Stimulated activated naive B cell treated with anti-CD40 and anti-IgM and Interleukin-4, amounts not matched to agents 10 μg/mL and 1 μg/mL and 100 μg/mL, for 72 hours (primary cell): ENCODE data around the gene KRTAP5-2.
"Not testable (repeated sequence)": the region's sequence is repeated elsewhere in the genome, so short reads cannot be mapped to it uniquely, and the experiment has no call there.

Experiments
- ATAC-seq, 2 donors: fragments of 150-1000 bp; cut with Tn5 transposase; replicated peaks; 2 replicates each; pipeline ENCODE4 v1.10.0; 2021; ENCODE audit warnings: moderate library complexity in 1 of 2
- DNase-seq: peaks from one replicate; pipeline ENCODE4 v3.0.0; 2021
- H3K27ac Mint-ChIP-seq: one replicate; pipeline ENCODE4 v1.8.0; 2022; ENCODE audit warnings: mild to moderate bottlenecking, mixed read lengths
- H3K27me3 Mint-ChIP-seq, 2 donors: one replicate each; pipeline ENCODE4 v1.8.0; 2022; ENCODE audit warnings: mixed read lengths in 2 of 2
- H3K36me3 Mint-ChIP-seq, 2 donors: one replicate each; pipeline ENCODE4 v1.8.0; 2022; ENCODE audit warnings: mixed read lengths in 2 of 2, mild to moderate bottlenecking in 1 of 2
- H3K4me1 Mint-ChIP-seq, 2 donors: one replicate each; pipeline ENCODE4 v1.8.0; 2022; ENCODE audit warnings: mixed read lengths in 2 of 2, mild to moderate bottlenecking in 1 of 2
- H3K4me3 Mint-ChIP-seq, 2 donors: one replicate each; pipeline ENCODE4 v1.8.0; 2022; ENCODE audit warnings: mild to moderate bottlenecking in 2 of 2, mixed read lengths in 2 of 2, moderate library complexity in 1 of 2
- H3K9me3 Mint-ChIP-seq, 2 donors: one replicate each; pipeline ENCODE4 v1.8.0; 2022; ENCODE audit warnings: mixed read lengths in 2 of 2, mild to moderate bottlenecking in 1 of 2

KRTAP5-2 gene

GRCh38 chr11:1597994-1598380 is at the start of gene KRTAP5-2:
KRTAP5-2 (minus strand) TSS chr11:1598294; CDS start chr11:1598250, 44 bp downstream.
- H3K27me3 Mint-ChIP-seq: peaks cover 49 to 63% of the 10 kb centered on the region in 2 donors
- DNase-seq (no peak), ATAC-seq (no peak)
- H3K4me3 Mint-ChIP-seq: no peak within 1 kb of the TSS
- H3K4me1 Mint-ChIP-seq: peaks cover 0 to 5% of the 10 kb centered on the region in 2 donors
- no peaks in the 10 kb centered on the region for H3K9me3 Mint-ChIP-seq
- peaks cover 0 to 2% of the 10 kb centered on the region in 2 donors for H3K36me3 Mint-ChIP-seq
- H3K27ac Mint-ChIP-seq: no peak within 1 kb of the TSS

- not testable (repeated sequence) for DNase-seq, H3K4me3 Mint-ChIP-seq, H3K36me3 Mint-ChIP-seq, H3K4me1 Mint-ChIP-seq, ATAC-seq, H3K27ac Mint-ChIP-seq, H3K9me3 Mint-ChIP-seq
- peaks cover 17 to 30% of the 10 kb centered on the region in 2 donors for H3K27me3 Mint-ChIP-seq
Measured at GRCh38 chr11:1646540-1646939, 48.4 kb upstream of the KRTAP5-2 start.

GRCh38 chr11:1645357-1645821 is 47.3 kb upstream of the KRTAP5-2 start:
- no peaks in the 10 kb centered on the region for H3K4me1 Mint-ChIP-seq
- H3K36me3 Mint-ChIP-seq: no peaks in the 10 kb centered on the region
- H3K9me3 Mint-ChIP-seq: no peaks in the 10 kb centered on the region
- no peak overlapping the region for H3K4me3 Mint-ChIP-seq
- ATAC-seq: peak in 1 of 2 donors; percentile 34
- DNase-seq: no peak
- peaks cover 20 to 42% of the 10 kb centered on the region in 2 donors for H3K27me3 Mint-ChIP-seq
- H3K27ac Mint-ChIP-seq: no peak overlapping the region

- no peaks in the 10 kb centered on the region for H3K9me3 Mint-ChIP-seq
- H3K4me1 Mint-ChIP-seq: no peaks in the 10 kb centered on the region
- H3K36me3 Mint-ChIP-seq: no peaks in the 10 kb centered on the region
- peaks cover 26 to 48% of the 10 kb centered on the region in 2 donors for H3K27me3 Mint-ChIP-seq
- DNase-seq (no peak), ATAC-seq (no peak)
- peak overlapping the region; percentile 22 for H3K27ac Mint-ChIP-seq
- no peak overlapping the region for H3K4me3 Mint-ChIP-seq
Measured at GRCh38 chr11:1644601-1645356, 46.7 kb upstream of the KRTAP5-2 start.

GRCh38 chr11:1643146-1643690 is 45.1 kb upstream of the KRTAP5-2 start:
- Mint-ChIP-seq H3K4me1 (no peaks in the 10 kb centered on the region), H3K9me3 (no peaks in the 10 kb centered on the region)

GRCh38 chr11:1642288-1643145 is 44.4 kb upstream of the KRTAP5-2 start:
- no peaks in the 10 kb centered on the region for H3K36me3 Mint-ChIP-seq

More at GRCh38 chr11:1643146-1643690, 45.1 kb upstream of the KRTAP5-2 start:
- H3K27me3 Mint-ChIP-seq: peaks cover 32 to 59% of the 10 kb centered on the region in 2 donors
- ATAC-seq: no peak
- H3K27ac Mint-ChIP-seq: no peak overlapping the region
- no peaks in the 10 kb centered on the region for H3K36me3 Mint-ChIP-seq
- no peak for DNase-seq
- H3K4me3 Mint-ChIP-seq: no peak overlapping the region

GRCh38 chr11:1641096-1641495 is 43.0 kb upstream of the KRTAP5-2 start:
- Mint-ChIP-seq H3K9me3 (no peaks in the 10 kb centered on the region), H3K4me3 (no peak overlapping the region), H3K36me3 (no peaks in the 10 kb centered on the region), H3K27ac (no peak overlapping the region), H3K27me3 (peaks cover 32 to 60% of the 10 kb centered on the region in 2 donors), H3K4me1 (no peaks in the 10 kb centered on the region)
- ATAC-seq: no peak
- DNase-seq: no peak

More at GRCh38 chr11:1642288-1643145, 44.4 kb upstream of the KRTAP5-2 start:
- Mint-ChIP-seq H3K4me1 (no peaks in the 10 kb centered on the region), H3K4me3 (no peak overlapping the region), H3K9me3 (no peaks in the 10 kb centered on the region), H3K27me3 (peaks cover 32 to 60% of the 10 kb centered on the region in 2 donors), H3K27ac (peak overlapping the region; percentile 65)
- DNase-seq: no peak
- no peak for ATAC-seq

- DNase-seq: no peak
- ATAC-seq: no peak
- H3K4me1 Mint-ChIP-seq: no peaks in the 10 kb centered on the region
- H3K27ac Mint-ChIP-seq: no peak overlapping the region
- H3K36me3 Mint-ChIP-seq: no peaks in the 10 kb centered on the region
- peaks cover 37 to 62% of the 10 kb centered on the region in 2 donors for H3K27me3 Mint-ChIP-seq
- H3K4me3 Mint-ChIP-seq: no peak overlapping the region
- no peaks in the 10 kb centered on the region for H3K9me3 Mint-ChIP-seq
Measured at GRCh38 chr11:1640076-1640946, 42.2 kb upstream of the KRTAP5-2 start.

- Mint-ChIP-seq H3K27me3 (peaks cover 38 to 62% of the 10 kb centered on the region in 2 donors), H3K4me3 (no peak overlapping the region), H3K36me3 (no peaks in the 10 kb centered on the region), H3K27ac (no peak overlapping the region), H3K4me1 (no peaks in the 10 kb centered on the region), H3K9me3 (no peaks in the 10 kb centered on the region)
- DNase-seq (no peak), ATAC-seq (no peak)
Measured at GRCh38 chr11:1639666-1640065, 41.6 kb upstream of the KRTAP5-2 start.

GRCh38 chr11:1639102-1639620 is 41.1 kb upstream of the KRTAP5-2 start:
- H3K4me1 Mint-ChIP-seq: no peaks in the 10 kb centered on the region
- no peaks in the 10 kb centered on the region for H3K36me3 Mint-ChIP-seq
- ATAC-seq (no peak), DNase-seq (no peak)
- no peaks in the 10 kb centered on the region for H3K9me3 Mint-ChIP-seq
- peaks cover 38 to 62% of the 10 kb centered on the region in 2 donors for H3K27me3 Mint-ChIP-seq
- H3K4me3 Mint-ChIP-seq: no peak overlapping the region
- H3K27ac Mint-ChIP-seq: no peak overlapping the region

GRCh38 chr11:1638344-1638743 is 40.2 kb upstream of the KRTAP5-2 start:
- ATAC-seq (no peak), DNase-seq (no peak)
- H3K4me3 Mint-ChIP-seq: no peak overlapping the region
- H3K27me3 Mint-ChIP-seq: peaks cover 38 to 66% of the 10 kb centered on the region in 2 donors
- H3K27ac Mint-ChIP-seq: no peak overlapping the region
- no peaks in the 10 kb centered on the region for H3K4me1 Mint-ChIP-seq
- H3K9me3 Mint-ChIP-seq: no peaks in the 10 kb centered on the region
- H3K36me3 Mint-ChIP-seq: no peaks in the 10 kb centered on the region

GRCh38 chr11:1637628-1638027 is 39.5 kb upstream of the KRTAP5-2 start:
- no peak overlapping the region for H3K4me3 Mint-ChIP-seq
- H3K27me3 Mint-ChIP-seq: peaks cover 43 to 66% of the 10 kb centered on the region in 2 donors
- no peaks in the 10 kb centered on the region for H3K36me3 Mint-ChIP-seq
- ATAC-seq: no peak
- H3K4me1 Mint-ChIP-seq: no peaks in the 10 kb centered on the region
- no peak overlapping the region for H3K27ac Mint-ChIP-seq
- no peaks in the 10 kb centered on the region for H3K9me3 Mint-ChIP-seq
- DNase-seq: no peak

GRCh38 chr11:1636291-1636950 is 38.3 kb upstream of the KRTAP5-2 start:
- ATAC-seq (no peak), DNase-seq (no peak)
- Mint-ChIP-seq H3K4me1 (no peaks in the 10 kb centered on the region), H3K27ac (no peak overlapping the region), H3K4me3 (no peak overlapping the region), H3K36me3 (no peaks in the 10 kb centered on the region), H3K27me3 (peaks cover 48 to 71% of the 10 kb centered on the region in 2 donors), H3K9me3 (no peaks in the 10 kb centered on the region)
